IPS-20b (cell line): ENCODE measurements around the gene LARP6.
"Not testable (repeated sequence)": the region's sequence is repeated elsewhere in the genome, so short reads cannot be mapped to it uniquely, and the experiment has no call there.

Experiments
- H3K27ac ChIP-seq: one replicate; pipeline ENCODE4 v1.5.1; 2013; ENCODE audit warnings: low read length
- H3K27me3 ChIP-seq: 2 replicates; pipeline ENCODE4 v1.6.1; 2013; ENCODE audit warnings: mild to moderate bottlenecking, low read length, inconsistent platforms; ENCODE audit not compliant: insufficient read depth
- H3K36me3 ChIP-seq: 2 replicates; pipeline ENCODE4 v1.6.1; 2013; ENCODE audit warnings: low read depth, mild to moderate bottlenecking, inconsistent platforms, low read length, moderate library complexity; ENCODE audit not compliant: insufficient read depth
- H3K4me1 ChIP-seq: 2 replicates; pipeline ENCODE4 v1.6.1; 2013; ENCODE audit warnings: mild to moderate bottlenecking, control low read depth, inconsistent platforms, low read length, moderate library complexity; ENCODE audit not compliant: insufficient read depth
- H3K4me3 ChIP-seq: 2 replicates; pipeline ENCODE4 v1.5.1; 2013; ENCODE audit warnings: mild to moderate bottlenecking, low read length, inconsistent platforms
- H3K9ac ChIP-seq: 2 replicates; pipeline ENCODE4 v1.6.1; 2013; ENCODE audit warnings: low read depth, mild to moderate bottlenecking, inconsistent platforms, low read length, moderate library complexity
- H3K9me3 ChIP-seq: 2 replicates; pipeline ENCODE4 v1.6.1; 2013; ENCODE audit warnings: mild to moderate bottlenecking, low read depth, low read length, inconsistent platforms; ENCODE audit not compliant: insufficient read depth

LARP6 gene

DNA sequence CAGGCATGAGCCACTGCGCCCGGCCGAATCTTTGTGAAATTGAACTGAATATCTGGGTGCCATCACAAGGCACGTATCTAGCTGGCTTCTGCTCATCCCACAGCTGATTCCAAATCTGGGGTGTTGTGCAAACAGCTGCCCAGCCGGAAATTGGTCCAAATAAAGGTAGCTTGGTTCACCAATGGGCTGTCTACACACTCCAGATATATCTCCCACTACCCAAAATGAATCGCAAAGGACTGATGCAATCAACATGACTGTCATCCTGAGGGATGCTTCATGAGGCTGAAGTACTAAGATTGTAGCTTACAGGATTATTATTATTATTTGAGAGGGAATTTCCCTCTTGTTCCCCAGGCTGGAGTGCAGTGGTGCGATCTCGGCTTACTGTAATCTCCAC, 28.1 kb downstream of the LARP6 start:
- no peak overlapping the region for H3K27ac ChIP-seq

DNA sequence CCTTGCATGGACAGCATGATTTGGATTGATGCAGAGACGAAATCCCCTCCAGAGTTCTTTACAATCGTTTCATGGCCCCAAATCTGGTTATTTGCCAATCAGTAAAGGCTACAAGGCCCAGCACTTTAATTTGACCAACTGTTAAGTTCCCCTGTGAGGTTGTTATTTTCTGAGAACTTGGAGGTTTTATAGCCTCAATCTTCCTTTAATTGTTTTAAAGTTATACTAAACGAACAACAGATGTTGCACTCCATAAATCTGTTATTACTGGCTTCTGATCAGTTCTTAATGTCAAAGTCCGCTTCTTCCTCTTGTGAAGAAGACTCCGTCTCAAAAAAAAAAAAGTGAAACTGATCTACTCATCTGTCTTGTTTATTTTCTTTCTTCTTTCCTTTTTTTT, 30.8 kb downstream of the LARP6 start:
- Histone ChIP-seq H3K36me3 (no peaks in the 10 kb centered on the region), H3K9ac (no peak overlapping the region), H3K27ac (no peak overlapping the region), H3K4me3 (no peak overlapping the region), H3K4me1 (no peaks in the 10 kb centered on the region), H3K9me3 (peaks cover 5% of the 10 kb centered on the region; the same call in 1 of the 2 replicates), H3K27me3 (no peaks in the 10 kb centered on the region)

More for the DNA sequence above, 28.1 kb downstream of the LARP6 start:
- H3K4me3 ChIP-seq: no peak overlapping the region
- H3K36me3 ChIP-seq: no peaks in the 10 kb centered on the region
- no peaks in the 10 kb centered on the region for H3K9me3 ChIP-seq
- no peaks in the 10 kb centered on the region for H3K4me1 ChIP-seq
- H3K9ac ChIP-seq: no peak overlapping the region
- no peaks in the 10 kb centered on the region for H3K27me3 ChIP-seq

DNA sequence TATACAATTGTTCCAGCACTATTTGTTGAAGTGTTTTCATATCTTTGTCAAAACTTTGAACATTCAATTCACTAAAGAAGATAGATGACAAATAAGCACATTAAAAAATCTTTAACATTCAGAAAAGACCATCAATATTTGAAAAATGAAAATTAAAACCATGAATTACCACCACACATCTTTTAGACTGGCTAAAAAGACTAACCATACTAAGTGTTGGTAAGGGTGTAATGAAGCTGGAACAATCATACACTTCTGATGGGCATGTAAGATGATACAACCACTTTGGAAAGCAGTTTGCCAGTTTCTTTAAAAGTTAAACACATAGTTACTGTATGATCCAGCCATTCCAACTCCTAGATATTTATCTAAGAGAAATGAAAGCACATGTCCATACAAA, 33.7 kb downstream of the LARP6 start:
- Histone ChIP-seq H3K4me3 (no peak overlapping the region), H3K36me3 (no peaks in the 10 kb centered on the region), H3K4me1 (no peaks in the 10 kb centered on the region), H3K27ac (no peak overlapping the region), H3K9ac (no peak overlapping the region), H3K9me3 (peaks cover 5% of the 10 kb centered on the region; the same call in 1 of the 2 replicates), H3K27me3 (no peaks in the 10 kb centered on the region)

DNA sequence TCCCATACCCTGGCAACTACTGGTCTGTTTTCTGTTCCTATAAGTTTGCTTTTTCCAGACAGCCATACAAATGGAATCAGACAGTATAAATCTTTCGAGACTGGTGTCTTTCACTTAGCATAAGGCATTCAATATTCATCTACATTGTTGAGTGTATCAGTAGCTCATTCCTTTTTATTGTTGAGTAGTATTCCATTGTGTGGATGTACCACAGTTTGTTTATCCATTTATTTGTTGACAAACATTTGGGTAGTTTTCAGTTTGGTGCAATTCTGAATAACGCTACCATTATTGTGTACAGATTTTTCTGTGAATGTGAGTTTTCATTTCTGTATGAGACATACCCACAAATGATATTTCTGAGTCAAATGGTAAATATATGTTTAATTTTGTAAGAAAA, 35.4 kb downstream of the LARP6 start:
- Histone ChIP-seq H3K27me3 (no peaks in the 10 kb centered on the region), H3K27ac (no peak overlapping the region), H3K4me3 (no peak overlapping the region), H3K4me1 (no peaks in the 10 kb centered on the region), H3K9me3 (peaks cover 5% of the 10 kb centered on the region; the same call in 1 of the 2 replicates), H3K9ac (no peak overlapping the region), H3K36me3 (no peaks in the 10 kb centered on the region)

DNA sequence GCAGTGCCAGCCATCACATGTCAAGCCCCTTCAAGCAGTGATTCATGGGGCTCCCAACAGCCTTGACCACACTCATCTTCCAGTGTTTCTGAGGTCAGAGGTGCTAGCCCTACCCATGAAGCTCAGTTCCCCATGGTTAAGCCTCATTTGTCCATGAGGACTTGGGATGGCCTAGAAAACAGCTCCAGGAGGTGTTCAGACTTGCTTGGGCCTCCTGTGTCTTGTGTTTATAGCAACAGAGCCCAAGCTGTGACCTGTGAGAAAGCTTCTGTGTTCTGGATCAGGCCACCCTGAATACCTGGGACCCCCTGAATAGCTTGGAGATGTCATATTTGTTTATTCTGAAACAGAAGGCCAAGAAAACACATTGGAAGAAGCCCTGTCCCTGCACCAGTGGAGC, 36.7 kb downstream of the LARP6 start:
- no peaks in the 10 kb centered on the region for H3K4me1 ChIP-seq
- H3K9me3 ChIP-seq: peaks cover 5% of the 10 kb centered on the region; the same call in 1 of the 2 replicates
- H3K4me3 ChIP-seq: no peak overlapping the region
- no peaks in the 10 kb centered on the region for H3K36me3 ChIP-seq
- no peak overlapping the region for H3K9ac ChIP-seq
- no peaks in the 10 kb centered on the region for H3K27me3 ChIP-seq
- H3K27ac ChIP-seq: no peak overlapping the region

DNA sequence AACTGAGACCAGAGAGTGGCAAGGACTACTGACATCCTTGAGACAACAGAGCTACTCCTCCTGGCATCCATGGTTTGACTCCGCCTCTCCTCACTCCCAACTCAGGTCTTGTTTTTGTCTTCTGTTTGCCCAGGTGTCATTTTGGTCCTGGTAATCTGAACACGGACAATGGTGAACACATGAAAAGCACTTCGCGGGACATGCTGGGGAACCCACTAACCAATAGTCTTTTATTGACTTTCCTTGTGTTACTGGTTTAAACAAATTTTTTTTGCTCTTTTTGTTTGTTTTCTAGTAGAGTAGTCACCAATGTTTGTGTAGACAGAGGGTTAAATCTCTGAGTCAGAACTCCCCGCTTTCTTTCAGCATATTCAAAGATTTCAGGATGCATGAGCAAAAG, 38.4 kb downstream of the LARP6 start:
- Histone ChIP-seq H3K36me3 (no peaks in the 10 kb centered on the region), H3K27ac (no peak overlapping the region), H3K9me3 (peaks cover 5% of the 10 kb centered on the region; the same call in 1 of the 2 replicates), H3K27me3 (no peaks in the 10 kb centered on the region), H3K4me1 (no peaks in the 10 kb centered on the region), H3K4me3 (no peak overlapping the region), H3K9ac (no peak overlapping the region)

DNA sequence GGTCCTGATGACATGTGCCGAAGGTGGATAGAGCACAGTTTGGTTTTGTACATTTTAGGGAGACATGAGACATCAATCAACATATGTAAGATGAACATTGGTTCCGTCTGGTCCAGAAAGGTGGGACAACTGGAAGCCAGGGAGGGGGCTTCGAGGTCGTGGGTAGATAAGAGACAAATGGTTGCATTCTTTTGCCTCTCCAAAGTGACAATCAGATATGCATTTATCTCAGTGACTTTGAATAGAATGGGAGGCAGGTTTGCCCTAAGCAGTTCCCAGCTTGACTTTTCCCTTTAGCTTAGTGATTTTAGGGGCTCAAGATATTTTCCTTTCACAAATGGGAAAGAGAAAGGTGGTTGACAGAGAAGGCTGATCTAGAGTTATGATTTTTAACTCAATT, 38.9 kb downstream of the LARP6 start:
- H3K4me3 ChIP-seq, H3K9me3 ChIP-seq, H3K27ac ChIP-seq, H3K4me1 ChIP-seq, H3K9ac ChIP-seq, H3K27me3 ChIP-seq, H3K36me3 ChIP-seq: not testable (repeated sequence)

DNA sequence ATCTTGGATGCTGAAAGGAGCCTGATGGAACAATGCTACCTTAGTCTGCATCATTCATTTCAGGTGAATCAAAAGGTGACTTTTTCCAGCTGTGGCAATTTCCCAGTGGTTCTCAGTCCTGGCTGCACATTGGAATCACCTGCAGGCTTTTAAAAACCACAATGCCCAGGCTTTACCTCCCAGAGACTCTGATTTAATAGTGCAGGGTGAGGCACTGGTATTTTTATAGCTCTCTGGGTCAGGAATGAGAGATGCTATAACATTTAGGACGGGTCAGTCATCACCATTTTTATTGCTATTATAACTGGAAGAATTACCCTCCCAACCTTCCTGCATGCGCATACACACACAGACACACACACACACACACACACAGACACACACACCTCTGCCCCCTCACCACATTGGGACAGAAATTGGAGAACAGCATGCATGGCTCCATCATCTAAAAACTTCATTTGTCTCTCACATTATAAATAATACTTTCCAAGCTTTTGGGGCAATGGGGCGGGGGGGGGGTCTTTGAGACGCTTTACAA, 41.1 kb downstream of the LARP6 start:
- Histone ChIP-seq H3K9me3 (no peaks in the 10 kb centered on the region), H3K4me1 (no peaks in the 10 kb centered on the region), H3K4me3 (no peak overlapping the region), H3K9ac (no peak overlapping the region), H3K36me3 (no peaks in the 10 kb centered on the region), H3K27ac (no peak overlapping the region), H3K27me3 (no peaks in the 10 kb centered on the region)

DNA sequence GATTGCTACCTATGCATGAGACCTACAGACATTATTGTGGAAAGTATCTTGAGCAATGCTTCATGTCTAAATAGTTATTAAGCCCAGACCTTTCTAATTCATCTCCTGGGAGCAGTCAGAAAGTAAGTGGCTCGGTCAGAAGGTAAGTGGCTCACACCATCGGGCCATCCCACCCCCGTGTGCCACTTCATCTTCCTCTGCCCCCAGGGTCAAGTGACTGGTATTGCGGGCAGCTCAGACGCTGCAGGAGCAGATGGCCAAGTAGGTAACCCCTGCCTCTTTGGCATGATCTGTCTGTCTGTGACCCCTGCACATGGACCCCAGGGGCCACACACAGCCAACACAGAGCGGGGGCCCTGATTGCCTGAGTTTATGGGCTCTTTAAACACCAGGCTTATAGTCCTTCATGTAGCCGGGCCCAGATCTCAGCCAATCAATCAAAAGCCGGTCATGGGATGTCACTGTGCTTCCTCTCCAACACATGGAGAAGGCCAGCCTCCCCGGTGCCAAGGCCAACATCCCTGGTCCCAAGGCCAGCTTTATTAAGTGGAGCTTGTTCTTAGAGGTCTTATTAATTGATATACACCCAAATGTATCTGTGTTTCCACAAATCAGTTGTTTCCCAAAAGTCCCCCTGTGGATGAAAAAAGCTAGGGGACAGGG, 42.9 kb downstream of the LARP6 start:
- Histone ChIP-seq H3K27ac (no peak overlapping the region), H3K4me3 (no peak overlapping the region), H3K9ac (no peak overlapping the region), H3K27me3 (no peaks in the 10 kb centered on the region), H3K36me3 (no peaks in the 10 kb centered on the region), H3K9me3 (no peaks in the 10 kb centered on the region), H3K4me1 (no peaks in the 10 kb centered on the region)

DNA sequence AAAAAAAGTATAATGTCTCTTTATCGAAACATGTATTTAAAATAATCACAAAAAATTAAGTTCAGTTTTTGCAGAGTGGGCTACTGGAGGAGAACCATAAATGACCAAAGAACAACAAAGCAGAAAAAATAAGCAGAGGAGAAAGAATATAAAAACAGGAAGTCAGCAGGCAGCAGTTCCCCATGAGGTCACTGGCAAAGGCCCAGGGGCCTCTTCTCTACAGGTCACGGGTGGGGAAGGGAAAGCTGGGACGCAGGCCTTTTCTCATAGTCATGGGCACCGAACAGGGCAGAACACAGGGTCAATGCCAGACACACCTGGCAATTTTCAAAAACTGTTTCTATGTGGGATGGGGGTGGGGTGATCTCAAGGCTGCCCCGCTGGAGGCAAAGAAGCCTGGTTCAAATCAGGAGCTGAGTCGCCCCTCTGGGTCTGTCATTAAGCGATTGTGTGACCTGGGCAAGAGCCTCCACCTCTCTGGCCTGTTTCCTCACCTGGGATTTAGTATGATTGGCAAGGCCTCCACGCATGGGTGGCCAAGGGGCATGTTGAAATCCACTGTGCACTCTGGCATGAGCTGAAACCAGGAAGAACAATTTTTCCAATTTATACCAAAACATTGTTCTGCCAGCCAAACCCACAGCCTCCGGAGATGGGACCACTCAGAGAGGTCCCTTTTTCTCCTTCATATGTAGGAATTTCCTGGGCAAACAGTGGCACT, 46.8 kb downstream of the LARP6 start:
- Histone ChIP-seq H3K9me3 (no peaks in the 10 kb centered on the region), H3K27ac (no peak overlapping the region), H3K4me3 (no peak overlapping the region), H3K27me3 (no peaks in the 10 kb centered on the region), H3K4me1 (no peaks in the 10 kb centered on the region), H3K36me3 (no peaks in the 10 kb centered on the region), H3K9ac (no peak overlapping the region)

DNA sequence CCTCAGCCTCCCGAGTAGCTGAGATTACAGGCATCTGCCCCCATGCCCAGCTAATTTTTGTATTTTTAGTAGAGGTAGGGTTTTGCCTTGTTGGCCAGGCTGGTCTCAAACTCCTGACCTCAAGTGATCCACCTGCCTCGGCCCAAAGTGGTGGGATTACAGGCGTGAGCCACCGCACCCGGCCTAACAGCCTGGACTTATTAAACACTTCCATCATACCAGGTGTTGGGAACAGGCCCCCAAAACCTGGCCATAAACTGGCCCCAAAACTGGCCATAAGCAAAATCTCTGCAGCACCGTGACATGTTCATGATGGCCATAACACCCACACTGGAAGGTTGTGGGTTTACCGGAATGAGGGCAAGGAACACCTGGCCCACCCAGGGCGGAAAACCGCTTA, 49.6 kb downstream of the LARP6 start:
- not testable (repeated sequence) for H3K9ac ChIP-seq, H3K4me1 ChIP-seq, H3K4me3 ChIP-seq, H3K9me3 ChIP-seq, H3K27me3 ChIP-seq, H3K27ac ChIP-seq, H3K36me3 ChIP-seq

DNA sequence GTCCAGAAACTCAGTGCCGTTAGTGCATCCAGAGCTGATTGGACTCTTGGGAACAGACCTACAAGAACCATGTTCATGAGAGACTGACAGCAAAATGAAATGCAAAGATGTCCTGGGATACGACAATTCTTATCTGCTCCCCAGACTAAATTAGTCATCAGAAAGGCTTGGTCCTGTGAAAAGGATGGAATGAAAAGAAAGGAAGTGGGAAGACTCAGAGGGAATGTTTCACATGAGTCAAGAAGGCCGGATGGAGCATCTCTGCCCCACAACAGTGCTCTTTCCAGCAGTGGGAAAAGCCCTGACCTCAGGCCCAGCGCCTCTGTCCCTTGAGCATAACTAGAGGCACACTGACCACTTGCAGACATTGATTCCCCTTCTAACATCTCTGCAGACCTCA, 51.3 kb downstream of the LARP6 start:
- H3K4me1 ChIP-seq: no peaks in the 10 kb centered on the region
- H3K27ac ChIP-seq: no peak overlapping the region
- H3K9ac ChIP-seq: no peak overlapping the region
- no peaks in the 10 kb centered on the region for H3K36me3 ChIP-seq
- H3K27me3 ChIP-seq: no peaks in the 10 kb centered on the region
- no peaks in the 10 kb centered on the region for H3K9me3 ChIP-seq
- no peak overlapping the region for H3K4me3 ChIP-seq
